ENCODE measurements around the gene CUL3. TPM values are rescaled to one million over a fixed set of nuclear protein-coding genes. Genes with fewer than 3 reads are reported as not detected.

CUL3 gene
- total RNA-seq, 2 experiments from 2014 or later, result 74.9 to 77.4 TPM

DNA sequence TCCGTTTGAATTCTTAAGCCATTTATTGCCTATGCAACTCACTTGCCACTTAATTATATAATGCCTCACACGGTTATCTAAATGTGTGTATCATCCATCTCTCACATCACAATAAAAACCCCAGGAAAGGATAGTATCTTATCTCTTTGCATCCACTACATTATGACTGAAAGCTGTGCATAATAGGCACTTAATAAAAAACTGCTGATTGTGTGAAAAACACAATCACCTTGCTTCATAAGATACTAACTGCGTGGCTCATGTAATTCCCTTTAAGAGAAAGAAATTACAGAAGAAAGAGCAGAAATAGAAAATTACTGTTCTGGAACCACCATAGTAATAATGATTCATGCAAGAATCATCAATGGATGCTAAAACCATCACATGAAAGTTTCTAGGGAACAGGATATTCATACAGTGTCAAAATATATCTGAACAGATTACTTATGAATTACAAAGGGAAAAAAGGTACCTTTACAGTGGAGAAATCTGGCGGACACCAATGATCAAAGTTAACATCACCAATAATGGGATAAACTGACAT lies 29.3 kb downstream of the CUL3 start:
- peaks cover 41% of the 10 kb centered on the region for H3K36me3 Mint-ChIP-seq (ENCODE audit: low read depth)
- no peak for DNase-seq
- CTCF ChIA-PET, result no interaction called here
- no peaks in the 10 kb centered on the region for H3K9me3 Mint-ChIP-seq
- H3K27ac Mint-ChIP-seq, result no peak overlapping the region
- no peaks in the 10 kb centered on the region for H3K27me3 Mint-ChIP-seq
- peaks cover 4% of the 10 kb centered on the region for H3K4me1 Mint-ChIP-seq
- POLR2A ChIA-PET, result no interaction called here
- no peak overlapping the region for H3K4me3 Mint-ChIP-seq

DNA sequence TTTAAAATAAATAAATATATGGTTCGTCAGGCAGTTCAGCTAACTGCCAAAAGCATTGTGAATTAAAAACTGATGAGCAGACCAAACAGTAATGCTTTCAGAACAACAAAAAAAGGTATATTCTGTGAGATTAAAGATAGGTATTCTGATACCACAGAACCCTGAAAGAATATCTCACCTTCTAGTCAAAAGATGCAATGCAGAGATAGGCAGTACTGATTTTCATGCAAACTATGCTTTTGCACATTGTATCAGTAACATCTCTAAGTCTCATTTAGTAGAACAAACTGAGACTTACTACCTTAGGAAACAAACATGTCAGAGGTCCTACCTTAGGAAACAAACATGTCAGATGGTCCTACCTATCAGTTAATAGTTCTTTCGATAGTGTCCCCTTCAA lies 32.4 kb downstream of the CUL3 start:
- H3K27ac Mint-ChIP-seq, result no peak overlapping the region
- peaks cover 4% of the 10 kb centered on the region for H3K4me1 Mint-ChIP-seq
- no peak overlapping the region for H3K4me3 Mint-ChIP-seq
- CTCF ChIA-PET, result no interaction called here
- POLR2A ChIA-PET, result no interaction called here
- no peaks in the 10 kb centered on the region for H3K27me3 Mint-ChIP-seq
- peaks cover 52% of the 10 kb centered on the region for H3K36me3 Mint-ChIP-seq (ENCODE audit: low read depth)
- H3K9me3 Mint-ChIP-seq, result no peaks in the 10 kb centered on the region
- no peak for DNase-seq

DNA sequence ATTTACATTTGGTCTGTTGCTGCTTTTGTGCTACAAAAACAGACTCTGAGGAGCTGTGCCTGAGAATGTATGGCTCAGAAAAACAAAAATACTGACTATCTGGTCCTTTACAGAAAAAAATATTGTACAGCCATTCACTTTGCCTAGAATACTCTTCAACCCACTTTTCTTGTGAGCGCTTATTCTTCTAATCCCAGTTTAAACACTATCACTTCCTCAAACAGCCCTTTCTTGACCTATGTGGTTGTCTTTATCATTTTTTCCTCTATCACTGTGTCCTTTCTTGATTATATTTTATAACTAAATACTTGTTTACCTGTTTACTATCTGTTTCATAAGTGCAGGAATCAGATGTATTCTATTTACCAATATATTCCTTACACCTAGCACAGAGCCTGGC lies 33.5 kb downstream of the CUL3 start:
- CTCF ChIA-PET, result no interaction called here
- DNase-seq, result no peak
- no peaks in the 10 kb centered on the region for H3K27me3 Mint-ChIP-seq
- no peak overlapping the region for H3K27ac Mint-ChIP-seq
- peaks cover 10% of the 10 kb centered on the region for H3K4me1 Mint-ChIP-seq
- H3K9me3 Mint-ChIP-seq, result no peaks in the 10 kb centered on the region
- H3K36me3 Mint-ChIP-seq (ENCODE audit: low read depth), result peaks cover 57% of the 10 kb centered on the region
- no peak overlapping the region for H3K4me3 Mint-ChIP-seq
- POLR2A ChIA-PET, result no interaction called here

DNA sequence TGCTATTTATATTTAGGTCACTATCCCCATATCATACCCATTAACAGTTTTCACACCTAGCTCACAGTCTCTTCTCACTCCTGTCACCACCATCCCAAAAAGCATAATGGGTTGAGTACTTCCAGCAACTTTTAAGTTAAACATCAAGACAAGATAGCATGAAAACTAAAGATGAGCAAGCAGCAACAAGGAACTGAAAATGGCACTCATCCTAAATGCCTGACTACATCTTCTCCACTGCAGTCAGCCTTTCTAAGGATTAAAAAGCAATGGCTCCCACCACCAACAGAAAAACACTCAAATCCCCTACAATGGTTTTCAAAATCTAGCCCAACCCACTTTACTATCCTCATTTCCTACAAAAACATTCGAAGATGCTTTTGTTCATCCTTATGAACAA lies 38.2 kb downstream of the CUL3 start:
- POLR2A ChIA-PET, result no interaction called here
- Mint-ChIP-seq H3K4me3 (no peak overlapping the region), H3K4me1 (peaks cover 10% of the 10 kb centered on the region), H3K27ac (no peak overlapping the region), H3K36me3 (ENCODE audit: low read depth) (peaks cover 45% of the 10 kb centered on the region), H3K27me3 (no peaks in the 10 kb centered on the region), H3K9me3 (no peaks in the 10 kb centered on the region)
- no peak for DNase-seq
- CTCF ChIA-PET, result no interaction called here

DNA sequence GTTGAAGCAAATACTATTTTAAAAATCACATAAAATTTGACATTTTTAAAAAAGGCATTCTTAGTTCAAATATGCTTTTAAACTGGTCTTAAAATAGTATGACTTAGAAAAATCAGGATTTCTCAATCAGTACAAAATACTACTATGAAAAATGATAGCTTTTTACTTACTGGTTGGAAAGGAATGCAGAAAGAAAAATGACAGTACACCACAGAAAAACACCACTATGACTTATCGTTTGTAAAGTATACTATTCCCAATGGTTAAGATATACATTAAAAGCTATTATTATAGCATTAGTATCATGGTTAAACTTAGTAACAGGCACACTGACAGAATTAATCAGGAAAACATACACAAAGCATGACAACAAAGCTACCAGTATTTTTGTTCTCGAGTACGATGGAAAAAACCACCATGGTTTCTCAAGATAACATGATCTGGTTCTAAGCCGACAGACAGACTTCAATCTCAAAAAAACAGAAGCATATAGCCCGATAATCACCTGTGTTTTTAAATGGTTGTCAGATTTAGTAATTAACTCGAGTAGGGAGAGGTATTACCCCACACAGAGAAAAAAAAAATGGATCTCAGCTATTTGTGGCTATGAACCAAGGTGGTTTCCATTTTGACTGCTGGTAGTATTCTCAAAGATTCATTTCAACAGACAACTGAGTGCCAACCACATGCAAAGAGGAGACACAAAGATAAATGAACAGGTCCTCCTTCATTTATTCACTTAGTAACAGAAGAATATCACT lies 39.1 kb downstream of the CUL3 start:
- Mint-ChIP-seq H3K36me3 (ENCODE audit: low read depth) (peaks cover 50% of the 10 kb centered on the region), H3K9me3 (no peaks in the 10 kb centered on the region), H3K4me1 (peaks cover 15% of the 10 kb centered on the region), H3K27me3 (no peaks in the 10 kb centered on the region), H3K4me3 (no peak overlapping the region), H3K27ac (no peak overlapping the region)
- DNase-seq, result no peak
- ChIA-PET CTCF (interaction anchor here (1.2 kb wide), 1 partner anchor 11 kb away, joined by 3 read pairs; no protein-coding TSS in a partner anchor), POLR2A (no interaction called here)

DNA sequence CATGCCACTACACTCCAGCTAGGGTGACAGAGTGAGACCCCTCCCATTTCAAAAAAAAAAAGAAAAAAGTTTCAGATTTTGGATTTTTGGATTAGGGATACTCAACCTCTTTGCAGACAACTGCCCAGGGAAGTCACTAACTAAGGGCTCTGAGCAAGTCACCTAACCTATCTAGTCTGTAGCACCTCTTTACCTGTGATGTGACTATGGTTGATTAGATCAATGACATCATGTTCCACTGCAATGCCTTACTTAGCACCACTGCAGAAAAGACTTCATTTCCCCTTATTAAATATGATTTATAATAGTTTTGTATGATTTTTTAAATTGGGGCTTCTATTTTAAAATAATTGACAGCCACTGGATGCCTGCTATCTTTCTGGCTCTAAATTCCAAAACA lies 41.2 kb downstream of the CUL3 start:
- POLR2A ChIA-PET, result no interaction called here

DNA sequence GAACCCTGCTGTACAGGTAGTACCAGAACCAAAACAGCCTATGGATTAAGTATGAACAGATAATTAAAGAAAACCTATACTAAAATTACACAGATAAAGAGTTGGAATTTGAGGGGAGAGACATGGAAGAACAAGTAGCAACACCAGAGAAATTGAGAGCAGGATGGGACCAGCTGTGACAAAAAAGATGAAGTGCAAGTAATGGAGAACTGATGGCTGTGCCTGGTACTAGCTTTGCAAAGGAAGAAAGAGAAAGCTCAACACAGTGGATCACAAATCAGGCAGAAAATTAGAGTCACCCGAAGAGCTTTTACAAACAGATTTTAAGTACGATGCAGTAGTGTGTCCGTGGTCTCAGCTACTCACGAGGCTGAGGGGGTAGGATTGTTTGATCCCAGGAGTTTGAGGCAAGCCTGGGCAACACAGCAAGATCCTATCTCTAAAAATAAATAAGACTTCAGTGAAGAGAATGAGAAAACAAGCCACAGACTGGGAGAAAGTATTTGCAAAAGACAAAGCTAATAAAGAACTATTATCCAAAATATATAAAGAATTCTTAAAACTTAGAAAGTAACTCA lies 46.5 kb downstream of the CUL3 start:
- H3K4me1 Mint-ChIP-seq, result peaks cover 12% of the 10 kb centered on the region
- H3K27me3 Mint-ChIP-seq, result no peaks in the 10 kb centered on the region
- no peak overlapping the region for H3K4me3 Mint-ChIP-seq
- DNase-seq, result no peak
- peaks cover 46% of the 10 kb centered on the region for H3K36me3 Mint-ChIP-seq (ENCODE audit: low read depth)
- ChIA-PET CTCF (interaction anchor here (1.0 to 1.3 kb wide), 2 partner anchors 10 to 44 kb away, joined by 3 to 4 read pairs; no protein-coding TSS in a partner anchor), POLR2A (no interaction called here)
- H3K27ac Mint-ChIP-seq, result peak overlapping the region; percentile 37
- no peaks in the 10 kb centered on the region for H3K9me3 Mint-ChIP-seq

More for the DNA sequence above, 41.2 kb downstream of the CUL3 start:
- Mint-ChIP-seq H3K27me3 (no peaks in the 10 kb centered on the region), H3K27ac (no peak overlapping the region), H3K4me1 (peaks cover 16% of the 10 kb centered on the region), H3K9me3 (no peaks in the 10 kb centered on the region), H3K36me3 (ENCODE audit: low read depth) (peaks cover 56% of the 10 kb centered on the region), H3K4me3 (no peak overlapping the region)
- no peak for DNase-seq
- CTCF ChIA-PET, result no interaction called here

DNA sequence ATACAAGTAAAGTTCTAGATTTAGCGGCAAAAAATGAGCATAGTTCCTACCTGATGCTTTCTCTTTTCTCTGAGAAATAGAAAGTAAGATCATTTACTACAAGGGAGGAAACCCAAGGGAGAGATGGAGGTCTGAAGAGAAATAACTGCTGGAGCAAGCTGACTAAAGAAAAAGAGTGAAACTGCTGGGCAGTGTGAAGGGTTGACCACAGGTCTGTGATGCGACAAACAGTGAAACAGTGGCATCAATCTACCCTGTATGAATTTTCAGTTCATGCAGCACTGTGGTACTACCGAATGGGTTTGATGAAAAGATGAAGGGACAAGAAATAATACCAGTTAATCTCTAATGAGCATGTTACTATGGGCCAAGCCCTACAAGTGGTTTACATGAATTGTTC lies 52.2 kb downstream of the CUL3 start:
- POLR2A ChIA-PET, result no interaction called here

DNA sequence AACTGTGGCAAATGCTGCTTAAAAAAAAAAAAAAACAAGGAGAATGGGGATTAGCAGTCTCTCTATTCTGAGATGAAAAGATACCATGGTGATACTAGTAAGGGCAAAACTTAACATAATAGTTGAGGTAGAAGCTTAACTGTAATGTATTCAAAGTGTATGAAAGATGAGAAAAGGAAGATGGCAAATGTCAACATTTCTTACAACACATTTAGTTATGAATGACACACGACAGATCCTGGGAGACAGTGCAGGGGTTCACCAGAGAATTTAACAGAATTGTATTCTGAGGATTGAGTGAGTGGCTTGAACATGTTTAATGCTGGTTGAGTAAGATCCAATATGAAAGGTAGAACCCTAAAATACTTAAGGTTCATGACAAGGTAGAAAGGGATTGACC lies 52.7 kb downstream of the CUL3 start:
- DNase-seq, result no peak
- no peaks in the 10 kb centered on the region for H3K9me3 Mint-ChIP-seq
- H3K27me3 Mint-ChIP-seq, result no peaks in the 10 kb centered on the region
- POLR2A ChIA-PET, result no interaction called here
- H3K27ac Mint-ChIP-seq, result no peak overlapping the region
- peaks cover 34% of the 10 kb centered on the region for H3K4me1 Mint-ChIP-seq
- H3K36me3 Mint-ChIP-seq (ENCODE audit: low read depth), result peaks cover 43% of the 10 kb centered on the region
- CTCF ChIA-PET, result no interaction called here
- no peak overlapping the region for H3K4me3 Mint-ChIP-seq

More for the DNA sequence above, 52.2 kb downstream of the CUL3 start:
- no peak for DNase-seq
- H3K9me3 Mint-ChIP-seq, result no peaks in the 10 kb centered on the region
- no peak overlapping the region for H3K27ac Mint-ChIP-seq
- no peaks in the 10 kb centered on the region for H3K27me3 Mint-ChIP-seq
- CTCF ChIA-PET, result no interaction called here
- H3K4me1 Mint-ChIP-seq, result peaks cover 29% of the 10 kb centered on the region
- H3K4me3 Mint-ChIP-seq, result no peak overlapping the region
- peaks cover 43% of the 10 kb centered on the region for H3K36me3 Mint-ChIP-seq (ENCODE audit: low read depth)

DNA sequence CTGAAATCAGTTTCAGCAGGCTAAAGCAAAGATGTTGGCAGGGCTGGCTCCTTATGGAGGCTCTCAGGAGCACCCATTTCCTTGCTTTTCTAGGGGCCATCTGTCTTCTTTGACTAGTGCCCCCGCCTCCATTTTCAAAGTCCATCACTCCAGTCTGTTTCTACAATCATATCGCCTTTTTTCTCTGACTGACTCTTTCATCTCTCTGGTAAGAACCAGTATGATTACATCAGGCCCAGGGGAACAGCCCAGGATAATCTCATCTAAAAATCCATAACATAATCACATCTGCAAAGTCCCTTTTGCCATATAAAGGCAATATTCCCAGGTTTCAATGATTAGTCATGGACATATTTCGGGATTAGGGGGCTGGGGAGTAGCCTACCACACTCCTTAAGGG lies 57.0 kb downstream of the CUL3 start:
- no peaks in the 10 kb centered on the region for H3K27me3 Mint-ChIP-seq
- H3K4me1 Mint-ChIP-seq, result peaks cover 64% of the 10 kb centered on the region
- ChIA-PET POLR2A (no interaction called here), CTCF (interaction anchor here (0.7 to 1.2 kb wide), 2 partner anchors 11 to 14 kb away, joined by 3 to 4 read pairs; no protein-coding TSS in a partner anchor)
- H3K36me3 Mint-ChIP-seq (ENCODE audit: low read depth), result peaks cover 43% of the 10 kb centered on the region
- no peak overlapping the region for H3K4me3 Mint-ChIP-seq
- H3K27ac Mint-ChIP-seq, result no peak overlapping the region
- no peak for DNase-seq
- no peaks in the 10 kb centered on the region for H3K9me3 Mint-ChIP-seq

DNA sequence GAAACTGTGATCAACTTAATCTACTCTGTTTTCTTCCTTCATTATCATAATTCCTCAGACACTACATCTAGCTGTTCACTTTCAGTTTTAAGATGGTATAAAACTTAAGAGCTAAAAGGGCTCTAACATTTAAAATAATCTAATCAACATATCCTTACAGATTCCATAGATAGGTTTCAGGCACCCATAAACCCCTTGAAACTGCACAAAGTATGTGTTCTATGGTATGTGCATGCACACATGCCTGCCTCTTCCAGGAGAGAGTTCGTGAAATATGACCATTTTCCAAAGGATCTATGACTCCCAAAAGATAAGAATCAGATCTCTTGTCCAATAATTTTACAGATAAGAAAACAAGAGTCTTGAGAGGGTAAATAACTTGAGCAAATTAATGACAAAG lies 59.4 kb downstream of the CUL3 start:
- no peak overlapping the region for H3K27ac Mint-ChIP-seq
- POLR2A ChIA-PET, result no interaction called here

DNA sequence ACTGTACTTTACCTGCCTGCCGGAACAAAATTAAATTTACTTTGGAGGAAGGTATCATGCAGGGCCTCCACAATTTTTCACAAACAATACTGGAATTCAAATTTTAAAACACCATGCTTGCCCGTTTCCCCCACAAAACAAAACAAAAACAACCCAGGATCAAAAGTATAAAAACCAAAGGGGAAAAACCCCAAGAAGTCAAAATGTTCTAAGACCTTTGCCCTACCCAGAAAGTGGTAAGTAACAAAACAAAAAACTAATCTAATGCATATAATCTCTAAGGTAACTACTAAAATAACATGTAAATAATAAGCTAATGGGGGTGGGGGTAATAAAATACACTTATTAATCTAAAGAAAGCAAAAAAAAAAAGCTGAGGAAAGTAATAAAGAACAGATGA lies 60.5 kb downstream of the CUL3 start:
- Mint-ChIP-seq H3K36me3 (ENCODE audit: low read depth) (peaks cover 24% of the 10 kb centered on the region), H3K4me1 (peaks cover 65% of the 10 kb centered on the region), H3K9me3 (no peaks in the 10 kb centered on the region), H3K4me3 (peak overlapping the region; percentile 11), H3K27me3 (no peaks in the 10 kb centered on the region), H3K27ac (peak overlapping the region; percentile 87)
- POLR2A ChIA-PET, result no interaction called here
- CTCF ChIA-PET, result interaction anchor here (0.6 to 1.6 kb wide), 3 partner anchors 13 to 1184 kb away, joined by 3 to 4 read pairs (median 3); no protein-coding TSS in a partner anchor
- DNase-seq, result peak; percentile 6

More for the DNA sequence above, 59.4 kb downstream of the CUL3 start:
- CTCF ChIA-PET, result no interaction called here
- no peaks in the 10 kb centered on the region for H3K27me3 Mint-ChIP-seq
- no peaks in the 10 kb centered on the region for H3K9me3 Mint-ChIP-seq
- peaks cover 55% of the 10 kb centered on the region for H3K4me1 Mint-ChIP-seq
- no peak for DNase-seq
- H3K4me3 Mint-ChIP-seq, result no peak overlapping the region
- peaks cover 26% of the 10 kb centered on the region for H3K36me3 Mint-ChIP-seq (ENCODE audit: low read depth)
